Inferior parietal cortex (tissue), 1 donor: ENCODE data around the gene RPL38.

Experiments used
- DNase-seq: peaks from one replicate; pipeline ENCODE4 v3.0.0-alpha.2; 2016; ENCODE audit errors: extremely low spot score

The RPL38 gene

DNA sequence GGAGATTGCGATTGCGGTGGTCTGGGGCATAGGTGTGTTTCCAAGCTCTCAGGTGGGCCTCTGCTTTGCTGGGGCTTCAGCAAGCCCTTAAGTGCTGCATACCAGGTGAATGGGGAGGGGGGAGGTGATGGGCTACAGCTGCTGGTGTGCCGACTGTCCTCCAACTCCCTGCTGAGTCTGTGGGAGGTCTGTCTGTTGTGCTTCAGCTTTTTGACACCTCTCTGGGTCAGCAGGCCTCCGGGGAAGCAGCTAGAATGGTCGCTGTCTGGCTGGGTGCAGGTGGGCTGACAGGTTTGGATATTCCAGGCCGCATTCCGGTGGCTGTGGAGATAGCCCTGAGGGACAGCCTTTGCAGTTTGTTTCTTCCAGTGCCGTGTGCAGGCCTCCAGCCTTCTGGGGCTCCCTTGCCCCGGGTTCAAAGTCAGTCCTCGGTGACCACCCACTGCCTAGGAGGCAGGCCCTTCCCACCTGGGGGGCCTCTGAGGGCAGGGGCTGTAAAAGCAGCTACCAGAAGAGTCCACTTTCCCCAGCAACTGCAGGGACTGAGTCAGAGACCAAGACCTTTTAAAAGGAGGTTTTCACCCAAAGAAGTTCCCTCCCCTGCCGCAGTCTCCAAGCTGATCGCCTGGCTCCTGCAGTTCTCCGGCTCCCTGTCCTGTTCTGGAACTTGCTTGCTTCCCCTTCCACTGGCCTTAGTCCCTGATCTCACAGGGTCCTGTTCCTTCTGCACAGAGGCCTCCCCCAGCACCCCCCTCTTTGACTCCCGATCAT, 7.8 kb downstream of the RPL38 start:
- DNase-seq = no peak

DNA sequence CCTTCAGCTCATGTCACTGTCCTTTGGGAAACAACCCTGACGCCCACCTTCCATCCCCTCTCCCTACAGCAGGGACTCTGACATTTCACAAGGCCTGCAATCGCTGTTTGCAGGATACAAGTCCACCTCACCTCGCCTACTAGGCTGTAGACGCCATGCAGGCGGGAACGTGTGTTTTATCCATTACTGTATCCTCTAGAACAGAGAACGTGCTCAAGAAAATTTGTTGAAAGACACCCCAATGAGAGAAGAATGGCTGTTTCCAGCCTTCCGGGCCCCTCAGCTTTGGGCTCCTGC, 8.4 kb downstream of the RPL38 start:
- DNase-seq = peak; percentile 43

DNA sequence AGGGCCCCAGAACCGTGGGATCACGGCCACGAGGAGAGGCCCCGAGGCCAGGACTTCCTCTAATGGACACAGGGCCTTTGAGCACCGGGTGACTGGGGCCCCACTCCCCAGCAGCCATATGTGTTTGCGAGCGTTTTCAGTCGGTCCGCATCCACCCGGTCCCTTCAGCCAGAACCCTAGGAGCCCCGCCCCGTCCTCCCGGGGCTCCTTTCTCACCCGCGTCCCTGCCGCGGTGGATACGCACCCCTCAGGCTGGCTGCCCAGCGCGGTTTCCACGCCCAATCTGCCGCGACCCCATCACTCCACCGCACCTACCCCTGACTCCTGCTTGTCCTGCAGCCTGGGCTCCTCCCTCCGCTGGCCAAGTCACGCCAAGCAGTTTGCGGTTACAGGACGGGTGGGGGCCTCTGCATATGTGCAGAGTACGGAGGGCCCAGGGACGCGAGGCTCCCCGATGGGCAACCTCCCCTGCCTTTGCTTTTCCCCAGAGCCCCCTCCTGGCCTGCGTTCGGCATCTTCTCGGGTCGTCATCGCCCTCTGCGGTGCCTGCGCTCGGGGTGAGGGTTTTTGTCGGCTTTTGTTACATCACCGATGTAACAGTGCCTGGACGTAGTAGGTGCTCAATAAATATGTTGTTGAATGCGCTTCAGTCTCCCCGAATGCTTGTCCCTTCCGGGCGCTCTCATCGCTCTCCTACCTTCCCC, 8.9 kb downstream of the RPL38 start:
- no peak for DNase-seq

DNA sequence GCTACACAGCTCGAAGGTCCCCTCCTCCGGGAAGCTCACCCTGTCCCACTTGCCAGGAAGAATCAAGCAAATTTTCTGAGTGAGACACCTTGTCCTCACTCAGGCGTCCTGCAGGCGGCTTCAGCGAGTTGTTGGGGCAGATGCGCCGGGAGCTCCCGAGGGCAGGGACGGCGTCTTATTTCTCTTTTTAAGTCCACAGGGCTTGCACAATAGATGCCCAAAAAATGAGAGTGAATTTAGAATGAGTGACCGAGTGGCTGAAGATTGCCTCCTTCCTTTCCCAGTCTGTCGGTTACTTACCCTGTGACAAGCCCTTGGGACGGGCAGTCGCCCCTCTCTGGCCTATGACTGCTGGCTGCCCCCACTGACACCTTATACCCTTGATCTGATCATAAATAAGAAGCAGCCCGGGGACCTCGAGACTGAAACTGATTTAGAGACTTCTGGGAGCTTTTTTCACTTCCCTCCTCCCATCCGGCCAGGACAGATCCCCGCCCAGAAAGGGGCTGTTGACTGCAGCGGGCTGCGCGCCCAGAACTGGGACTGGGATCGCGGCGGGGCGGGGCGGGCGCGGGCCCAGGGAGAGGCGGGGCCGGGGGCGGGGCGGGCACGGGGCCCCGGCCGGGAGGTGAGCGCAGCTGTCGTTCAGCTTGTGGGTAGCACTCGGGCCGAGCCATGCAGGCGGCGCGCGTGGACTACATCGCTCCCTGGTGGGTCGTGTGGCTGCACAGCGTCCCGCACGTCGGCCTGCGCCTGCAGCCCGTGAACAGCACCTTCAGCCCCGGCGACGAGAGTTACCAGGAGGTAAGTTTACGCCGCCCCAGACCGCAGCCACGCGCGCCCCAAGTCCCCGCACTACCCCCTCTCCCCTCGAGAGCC, 9.7 kb downstream of the RPL38 start, which contains the start of gene TTYH2:
Gene TTYH2 (plus strand): TSS at position 659 of the 879 bp plus-strand sequence. CDS start 17 bp downstream, at position 676.
- DNase-seq = peak; percentile 87

GRCh38 chr17:74213861-74214391, 10.4 kb downstream of the RPL38 start:
- no peak for DNase-seq

DNA sequence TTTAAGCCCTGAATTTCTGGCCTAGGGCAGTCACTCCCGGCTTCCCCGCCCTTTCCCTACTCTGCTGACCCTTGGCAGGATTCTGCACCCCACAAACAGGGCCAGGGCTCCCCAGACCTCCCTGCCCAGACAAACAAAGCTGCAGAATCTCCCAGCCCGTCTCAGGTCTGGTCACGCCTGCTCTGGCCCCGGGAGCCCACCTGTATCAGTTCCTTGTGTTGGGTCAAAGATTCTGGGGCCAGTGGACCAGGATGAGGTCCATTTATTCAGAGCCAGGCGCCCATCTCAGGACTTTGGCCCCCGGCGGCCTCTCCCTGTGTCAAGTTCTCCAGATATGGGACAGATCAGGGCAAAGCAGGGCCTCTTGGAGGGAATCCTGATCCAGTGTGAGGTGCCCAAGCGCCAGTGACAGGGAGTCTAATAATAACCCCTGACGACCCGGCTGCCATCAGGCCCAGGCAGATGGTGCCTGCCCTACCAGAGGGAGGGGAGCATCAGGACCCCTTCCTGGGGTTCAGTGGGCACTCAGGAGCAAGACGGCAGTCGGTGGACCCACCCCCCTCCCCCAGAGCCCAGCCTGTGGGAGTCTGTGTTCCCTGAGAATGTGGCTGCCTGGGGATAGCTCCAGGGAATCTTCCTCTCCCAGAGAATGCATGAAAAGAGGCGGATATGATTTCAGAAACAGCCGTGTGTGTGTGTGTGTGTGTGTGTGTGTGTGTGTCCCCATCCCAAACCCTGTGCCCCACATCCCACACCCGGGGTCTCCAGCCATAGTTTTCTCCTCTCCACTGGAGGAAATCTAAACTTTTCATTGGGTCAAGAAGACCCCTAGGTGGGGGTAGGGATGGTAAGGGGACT, 11.2 kb downstream of the RPL38 start:
- no peak for DNase-seq

- no peak for DNase-seq
Measured at GRCh38 chr17:74215342-74215727, 11.9 kb downstream of the RPL38 start.

GRCh38 chr17:74216505-74216904, 13.0 kb downstream of the RPL38 start:
- no peak for DNase-seq

DNA sequence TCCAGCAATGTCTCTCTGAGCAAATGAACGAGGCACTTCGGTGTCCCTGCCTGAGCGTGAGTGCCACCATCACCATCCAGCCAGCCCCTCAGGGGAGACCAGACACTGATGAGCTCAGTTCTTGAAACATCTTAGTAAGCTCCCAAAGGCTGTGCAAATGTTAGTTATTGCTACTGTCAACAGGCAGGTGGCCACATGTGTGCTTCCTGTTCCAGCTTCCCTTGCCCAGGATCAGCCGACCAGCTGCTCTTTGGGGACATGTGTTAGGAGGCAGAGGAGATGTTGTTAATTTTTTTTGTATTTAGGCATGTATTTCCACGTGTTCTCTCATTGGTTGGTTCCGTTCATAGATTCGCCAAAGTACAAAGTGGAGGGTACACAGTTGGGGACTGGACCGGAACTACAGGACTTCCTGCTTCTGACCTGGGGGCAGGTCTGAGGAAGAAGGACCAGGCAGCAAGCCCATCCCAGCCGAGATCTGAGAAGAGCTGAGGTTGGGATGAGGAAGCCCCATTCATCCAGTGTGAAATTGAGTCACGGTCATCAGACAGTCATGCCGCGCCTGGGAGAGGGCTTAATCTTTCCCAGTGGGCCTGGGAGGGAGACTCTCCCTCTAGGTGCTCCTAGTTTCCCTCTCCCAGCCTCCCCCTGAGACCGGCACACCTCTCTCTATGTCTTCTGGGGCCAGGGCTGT, 13.7 kb downstream of the RPL38 start:
- DNase-seq = no peak

GRCh38 chr17:74217888-74218287, 14.4 kb downstream of the RPL38 start:
- DNase-seq = no peak

GRCh38 chr17:74218436-74218835, 15.0 kb downstream of the RPL38 start:
- DNase-seq = no peak

GRCh38 chr17:74219576-74220133, 16.2 kb downstream of the RPL38 start:
- DNase-seq = no peak

DNA sequence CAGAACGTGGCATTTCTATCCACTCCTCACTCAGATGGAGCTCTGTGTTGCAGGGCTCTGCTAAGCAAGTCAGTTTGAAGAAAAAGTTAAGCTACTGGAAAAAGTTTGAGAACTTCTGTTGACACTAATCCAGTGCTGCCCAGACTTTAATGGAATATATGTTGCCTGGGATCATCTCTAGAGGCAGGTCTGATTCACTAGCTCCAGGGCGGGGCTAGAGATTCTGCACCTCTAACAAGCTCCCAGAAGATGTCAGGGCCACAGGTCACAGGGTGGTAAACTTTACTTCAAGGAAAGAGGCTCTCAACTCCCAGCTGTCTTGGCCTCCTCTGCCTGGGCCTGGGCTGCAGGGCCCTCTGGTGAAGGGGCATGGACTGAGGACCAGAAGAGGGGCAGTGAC, 16.7 kb downstream of the RPL38 start:
- DNase-seq = no peak

DNA sequence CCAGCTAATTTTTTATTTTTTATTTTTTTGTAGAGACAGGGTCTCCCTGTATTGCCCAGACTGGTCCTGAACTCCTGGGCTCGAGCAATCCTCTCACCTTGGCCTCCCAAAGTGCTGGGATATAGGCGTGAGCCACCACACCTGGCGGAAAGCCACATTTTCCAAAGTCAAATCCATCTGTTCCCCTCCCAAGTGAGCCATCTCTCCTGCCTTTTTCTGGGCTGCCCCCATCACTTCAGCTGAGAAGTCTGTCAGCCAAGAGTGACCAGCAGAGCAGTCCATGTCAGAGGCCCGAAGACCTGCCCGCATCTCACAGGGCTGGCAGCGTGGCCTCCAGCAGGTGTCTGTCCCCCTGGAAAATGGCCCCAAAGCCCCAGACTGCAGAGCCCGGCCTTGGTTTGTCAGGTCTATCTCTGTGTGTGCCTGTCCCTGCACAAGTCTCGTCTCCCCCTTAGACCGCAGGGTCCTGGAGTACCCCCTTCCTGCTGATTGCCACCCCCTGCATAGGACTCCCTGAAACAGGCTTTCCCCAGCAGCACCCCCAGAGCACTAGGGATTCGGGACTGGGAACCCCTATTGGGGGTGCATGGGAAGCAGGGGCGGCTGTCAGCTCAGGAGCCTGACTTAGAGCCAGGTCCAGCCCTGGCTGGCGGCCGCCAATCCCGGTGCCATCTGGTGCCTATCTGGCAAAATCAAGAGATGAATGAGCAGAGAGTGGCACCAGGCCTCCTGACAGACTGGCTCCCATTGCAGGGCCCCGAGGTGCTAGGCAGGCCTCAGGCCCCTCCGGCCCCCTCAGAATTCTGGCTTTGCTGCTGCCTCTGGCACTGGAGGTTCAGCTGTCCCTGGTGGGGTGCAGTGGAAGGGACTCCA, 17.7 kb downstream of the RPL38 start:
- DNase-seq = no peak

GRCh38 chr17:74222399-74222798, 18.9 kb downstream of the RPL38 start:
- DNase-seq = no peak

DNA sequence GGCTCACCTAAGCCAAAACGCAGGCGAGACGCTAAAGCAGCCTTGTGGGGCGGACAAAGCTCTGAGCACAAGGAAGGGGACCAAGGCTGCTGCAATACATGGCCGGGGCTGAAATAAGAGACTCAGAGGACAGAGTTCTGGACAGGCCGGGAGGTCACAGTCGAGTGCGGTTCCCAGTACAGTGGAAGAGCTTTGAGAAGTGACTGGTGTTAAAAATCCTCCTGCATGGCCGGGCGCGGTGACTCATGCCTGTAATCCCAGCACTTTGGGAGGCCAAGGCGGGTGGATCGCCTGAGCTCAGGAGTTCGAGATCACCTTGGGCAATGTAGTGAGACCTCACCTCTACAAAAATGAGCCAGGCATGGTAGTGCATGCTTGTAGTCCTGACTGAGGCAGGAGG, 20.4 kb downstream of the RPL38 start:
- no peak for DNase-seq

DNA sequence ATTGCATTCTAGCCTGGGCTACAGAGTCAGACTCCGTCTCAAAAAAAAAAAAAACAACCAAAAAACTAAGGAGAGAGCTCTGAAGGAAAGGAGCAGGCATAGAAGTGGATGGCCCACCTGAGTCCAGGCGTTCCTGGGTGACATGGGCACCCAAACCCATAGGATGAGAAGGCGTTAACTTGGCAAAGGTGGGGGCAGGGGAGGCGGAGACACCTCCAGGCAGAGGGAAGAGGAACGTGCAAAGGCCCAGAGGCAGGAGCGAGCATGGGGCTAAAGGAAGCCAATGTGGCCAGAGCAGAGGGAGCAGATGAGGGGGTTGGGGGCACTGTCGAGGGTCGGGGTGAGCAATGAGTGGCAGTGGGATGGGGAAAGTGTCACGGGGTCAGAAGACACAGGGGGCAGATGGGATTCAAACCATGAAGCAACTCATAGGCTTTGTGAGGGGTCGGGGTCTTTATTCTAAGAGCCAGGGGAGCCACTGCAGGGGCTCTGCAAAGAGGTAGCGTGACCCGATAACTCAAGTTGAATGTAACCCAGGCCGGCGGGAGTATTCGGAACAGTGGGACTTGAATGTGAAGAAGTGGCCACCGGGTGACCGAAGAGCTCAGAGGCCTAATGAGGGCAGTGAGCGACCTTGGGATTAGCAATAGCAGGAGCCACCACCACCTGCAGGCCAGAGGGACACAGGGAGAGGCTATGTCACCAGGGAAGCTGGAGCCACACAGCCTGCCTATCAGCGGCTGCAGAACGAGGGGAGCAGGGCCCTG, 21.7 kb downstream of the RPL38 start:
- DNase-seq = no peak

DNA sequence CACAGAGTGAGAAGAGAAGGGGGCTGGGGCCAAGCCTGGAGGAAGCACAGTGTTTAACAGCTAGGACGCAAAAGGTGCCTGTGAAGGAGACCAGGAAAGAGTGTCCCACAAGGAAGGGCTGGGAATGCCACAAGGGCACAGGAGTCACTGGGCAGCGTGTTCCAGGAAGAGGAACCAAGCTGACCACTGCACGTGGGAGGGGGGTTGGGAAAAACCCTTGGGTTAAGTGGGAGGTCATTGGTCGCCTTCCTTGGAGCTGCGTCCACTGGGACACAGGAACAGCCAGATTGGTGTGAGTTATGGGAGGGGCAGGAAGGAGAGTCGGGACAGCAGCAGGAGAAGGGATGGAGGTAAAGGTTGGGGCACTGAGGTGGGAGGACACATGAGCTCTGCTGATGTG, 22.8 kb downstream of the RPL38 start:
- DNase-seq = no peak
